ENCODE results near the gene TRIM14. TPM values are rescaled to one million over a fixed set of nuclear protein-coding genes. Genes with fewer than 3 reads are reported as not detected.

The TRIM14 gene
- total and polyA plus RNA-seq, 2 of the 13 experiments (the other 11 are each of a cell fraction or from before 2014, with no cell fraction given) = 9.2 to 13.0 TPM

GRCh38 chr9:98034593-98035546 is 84.2 kb downstream of the TRIM14 start (continued):
- TF ChIP-seq GTF3A (CRISPR knock-in tag; conservative IDR thresholded peaks at IDR 0.05) (no peak), CSRNP2 (CRISPR knock-in tag; conservative IDR thresholded peaks at IDR 0.05; ENCODE audit: low read depth) (no peak), ZNF7 (CRISPR knock-in tag; IDR thresholded peaks at IDR 0.05) (no peak), PAX8 (CRISPR knock-in tag; IDR thresholded peaks at IDR 0.05; ENCODE audit: borderline replicate concordance) (no peak), PRMT3 (CRISPR knock-in tag; IDR thresholded peaks at IDR 0.05; ENCODE audit: borderline replicate concordance, low read depth) (no peak), KLF6 (CRISPR knock-in tag; IDR thresholded peaks at IDR 0.05) (no peak), TEF (CRISPR knock-in tag; IDR thresholded peaks at IDR 0.05) (no peak), HCFC1 (IDR thresholded peaks at IDR 0.05; ENCODE audit: low read depth, low read length) (no peak), RORA (CRISPR knock-in tag; IDR thresholded peaks at IDR 0.05) (no peak), MXI1 (IDR thresholded peaks at IDR 0.05; ENCODE audit: borderline replicate concordance, low read depth, low read length) (no peak), CHD2 (IDR thresholded peaks at IDR 0.05; ENCODE audit: low read depth, low read length) (no peak), NR1H2 (CRISPR knock-in tag; IDR thresholded peaks at IDR 0.05; ENCODE audit: borderline replicate concordance, low read depth) (no peak), ZNF30 (CRISPR knock-in tag; IDR thresholded peaks at IDR 0.05) (no peak), ZNF260 (CRISPR knock-in tag; IDR thresholded peaks at IDR 0.05; ENCODE audit: borderline replicate concordance, low read depth) (no peak), ATF7-NPFF (CRISPR knock-in tag; IDR thresholded peaks at IDR 0.05; ENCODE audit: low read depth) (no peak), ZNF720 (CRISPR knock-in tag; IDR thresholded peaks at IDR 0.05) (no peak), SMC3 (IDR thresholded peaks at IDR 0.05; ENCODE audit: low read length) (peak; percentile 68), ZEB1 (IDR thresholded peaks at IDR 0.05; ENCODE audit: insufficient replicate concordance, low read depth) (no peak), ATAD3A (CRISPR knock-in tag; IDR thresholded peaks at IDR 0.05) (no peak), ZNF253 (CRISPR knock-in tag; IDR thresholded peaks at IDR 0.05; ENCODE audit: borderline replicate concordance) (no peak)
- TF ChIP-seq, protein P1, sequence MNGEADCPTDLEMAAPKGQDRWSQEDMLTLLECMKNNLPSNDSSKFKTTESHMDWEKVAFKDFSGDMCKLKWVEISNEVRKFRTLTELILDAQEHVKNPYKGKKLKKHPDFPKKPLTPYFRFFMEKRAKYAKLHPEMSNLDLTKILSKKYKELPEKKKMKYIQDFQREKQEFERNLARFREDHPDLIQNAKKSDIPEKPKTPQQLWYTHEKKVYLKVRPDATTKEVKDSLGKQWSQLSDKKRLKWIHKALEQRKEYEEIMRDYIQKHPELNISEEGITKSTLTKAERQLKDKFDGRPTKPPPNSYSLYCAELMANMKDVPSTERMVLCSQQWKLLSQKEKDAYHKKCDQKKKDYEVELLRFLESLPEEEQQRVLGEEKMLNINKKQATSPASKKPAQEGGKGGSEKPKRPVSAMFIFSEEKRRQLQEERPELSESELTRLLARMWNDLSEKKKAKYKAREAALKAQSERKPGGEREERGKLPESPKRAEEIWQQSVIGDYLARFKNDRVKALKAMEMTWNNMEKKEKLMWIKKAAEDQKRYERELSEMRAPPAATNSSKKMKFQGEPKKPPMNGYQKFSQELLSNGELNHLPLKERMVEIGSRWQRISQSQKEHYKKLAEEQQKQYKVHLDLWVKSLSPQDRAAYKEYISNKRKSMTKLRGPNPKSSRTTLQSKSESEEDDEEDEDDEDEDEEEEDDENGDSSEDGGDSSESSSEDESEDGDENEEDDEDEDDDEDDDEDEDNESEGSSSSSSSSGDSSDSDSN (CRISPR knock-in tag; IDR thresholded peaks at IDR 0.05) = no peak
- TF ChIP-seq, protein P2, sequence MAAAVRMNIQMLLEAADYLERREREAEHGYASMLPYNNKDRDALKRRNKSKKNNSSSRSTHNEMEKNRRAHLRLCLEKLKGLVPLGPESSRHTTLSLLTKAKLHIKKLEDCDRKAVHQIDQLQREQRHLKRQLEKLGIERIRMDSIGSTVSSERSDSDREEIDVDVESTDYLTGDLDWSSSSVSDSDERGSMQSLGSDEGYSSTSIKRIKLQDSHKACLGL (CRISPR knock-in tag; IDR thresholded peaks at IDR 0.05) = no peak

Data from HepG2 (cell line).